NT2/D1 (cell line): Measurements from ENCODE around the gene GRAPL.
"Not testable (repeated sequence)": the region's sequence is repeated elsewhere in the genome, so short reads cannot be mapped to it uniquely, and the experiment has no call there.

Experiments used
- YY1 ChIP-seq: IDR thresholded peaks from 2 replicates; pipeline ENCODE4 v1.6.1; 2011; ENCODE audit not compliant: insufficient read length, insufficient read depth
- ZNF274 ChIP-seq: IDR thresholded peaks from 2 replicates; pipeline ENCODE4 v1.6.1; 2011; ENCODE audit warnings: mild to moderate bottlenecking, low read depth, low read length

GRCh38 chr17:19088804-19089685 is 38.3 kb upstream of the GRAPL start:
- TF ChIP-seq ZNF274, YY1: not testable (repeated sequence)
